WI38 (cell line): ENCODE data around the gene SMPD3.

Experiments used
- H3K4me3 ChIP-seq: 2 replicates; pipeline ENCODE4 v1.5.1; 2011; ENCODE audit warnings: low read depth, mild to moderate bottlenecking, control low read depth, low read length
- CTCF ChIP-seq: IDR thresholded peaks from 2 replicates; pipeline ENCODE4 v1.5.1; 2012; ENCODE audit warnings: low read depth, mild to moderate bottlenecking, control low read depth, low read length

Gene SMPD3

DNA sequence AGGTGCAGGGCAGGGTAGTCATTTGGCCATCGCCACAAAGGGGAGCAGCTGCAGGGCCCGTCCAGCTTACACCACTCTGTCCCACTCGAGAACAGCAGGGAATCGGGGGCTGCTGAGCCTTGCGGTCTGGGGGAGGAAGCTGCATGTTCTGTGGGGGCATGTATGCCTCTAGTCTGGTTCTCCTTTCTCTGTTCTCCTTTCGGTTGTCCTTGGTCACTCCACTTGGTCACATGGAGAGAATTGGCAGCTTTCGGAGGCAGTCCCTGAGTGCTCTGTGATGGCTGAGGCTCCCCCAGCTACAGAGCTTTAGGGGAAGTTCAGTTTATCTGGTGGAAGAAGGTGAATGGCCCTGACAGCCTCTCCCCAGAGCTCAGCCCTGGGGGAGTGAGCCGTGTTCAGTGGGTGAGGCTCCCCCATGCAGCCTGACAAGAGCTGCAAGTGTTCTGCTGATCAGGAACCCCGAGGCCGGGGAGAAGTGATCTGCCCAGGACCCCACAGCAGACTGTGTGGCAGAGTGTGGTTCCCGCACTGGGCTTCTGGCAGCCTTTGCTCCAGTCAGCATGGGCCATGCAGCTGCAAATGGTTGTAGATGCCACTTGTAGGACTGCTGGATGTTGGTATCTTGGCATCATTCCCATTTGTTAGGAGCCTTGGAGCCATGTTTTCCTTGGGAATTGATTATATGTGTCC lies 22.3 kb upstream of the SMPD3 start:
- TF ChIP-seq CTCF, result no peak
- no peak overlapping the region for H3K4me3 ChIP-seq

GRCh38 chr16:68469796-68470460 lies 21.6 kb upstream of the SMPD3 start:
- H3K4me3 ChIP-seq, result 0 out of 2 replicates have a peak overlapping the region, but pooled peaks have one; percentile 5
- TF ChIP-seq CTCF, result no peak

DNA sequence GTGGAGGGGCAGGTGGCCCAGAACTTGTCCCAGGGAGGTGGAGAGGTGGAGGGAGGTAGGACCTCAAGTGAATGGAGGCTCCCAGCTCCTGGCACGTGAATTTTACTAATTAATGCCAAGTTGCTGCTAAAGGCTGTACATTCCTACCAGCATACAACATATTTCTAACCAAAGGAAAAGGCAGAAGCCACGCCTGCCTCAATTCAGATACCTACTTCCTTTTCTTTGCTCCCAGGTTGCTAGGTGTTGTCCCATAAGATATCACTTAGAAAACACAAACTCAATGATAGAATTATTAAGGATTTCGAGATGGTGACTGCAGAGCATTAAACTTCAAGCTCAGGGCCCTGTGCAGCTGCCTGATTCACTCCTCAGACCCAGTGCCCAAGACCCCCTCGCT lies 20.5 kb upstream of the SMPD3 start:
- no peak overlapping the region for H3K4me3 ChIP-seq

GRCh38 chr16:68466174-68466573 lies 17.9 kb upstream of the SMPD3 start:
- no peak overlapping the region for H3K4me3 ChIP-seq
- no peak for TF ChIP-seq CTCF

More for the DNA sequence above, 20.5 kb upstream of the SMPD3 start:
- TF ChIP-seq CTCF, result no peak

- H3K4me3 ChIP-seq, result no peak overlapping the region
- no peak for TF ChIP-seq CTCF
These were observed 15.6 kb upstream of the SMPD3 start for GRCh38 chr16:68463904-68464303.

- H3K4me3 ChIP-seq, result no peak overlapping the region
- TF ChIP-seq CTCF, result no peak
These were observed 11.8 kb upstream of the SMPD3 start for GRCh38 chr16:68460067-68460466.

DNA sequence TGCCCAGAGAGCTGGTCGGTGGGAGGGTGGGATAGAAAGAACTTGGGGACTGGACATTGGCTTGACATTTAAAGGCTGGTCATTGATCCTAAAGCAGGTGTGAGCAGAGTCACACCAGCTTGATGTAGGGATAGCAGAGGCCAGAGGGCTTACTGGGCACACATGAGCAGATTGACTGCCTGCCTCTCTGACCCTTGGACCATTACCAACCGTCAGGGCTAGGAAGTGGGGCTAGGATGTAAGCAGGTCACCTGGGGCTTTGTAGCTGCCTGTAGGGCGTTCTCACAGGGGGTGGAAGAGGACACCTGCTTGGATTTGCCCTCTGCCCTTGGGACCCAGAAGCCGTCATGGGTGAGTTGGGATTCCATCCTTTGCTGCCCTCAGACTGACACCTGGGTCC lies 11.1 kb upstream of the SMPD3 start:
- no peak for TF ChIP-seq CTCF
- H3K4me3 ChIP-seq, result no peak overlapping the region
